WTC11 (cell line): Measurements from ENCODE around the gene HHEX. TPM values are rescaled to one million over a fixed set of nuclear protein-coding genes. Genes with fewer than 3 reads are reported as not detected.
"Not testable (repeated sequence)": the region's sequence is repeated elsewhere in the genome, so short reads cannot be mapped to it uniquely, and the experiment has no call there.

Source experiments
- ATAC-seq: fragments of 200-7000 bp; cut with Tn5 transposase; 2 replicates; pipeline ENCODE4 v1.10.0; 2021; ENCODE audit warnings: mild to moderate bottlenecking, moderate library complexity
- CTCF ChIA-PET: fragments of 300-600 bp; sonication (Branson Sonifier 250); formaldehyde crosslinking; loops from one replicate; lab custom pipeline; 2021; ENCODE audit warnings: antibody characterized with exemption; lab: Charles Lee
- POLR2A ChIA-PET: fragments of 350-600 bp; sonication (Branson Sonifier 250); formaldehyde crosslinking; loops from one replicate; lab custom pipeline; 2021; ENCODE audit warnings: antibody characterized with exemption; lab: Charles Lee
- DNase-seq: peaks from one replicate; pipeline ENCODE4 v3.0.0; 2021; ENCODE audit warnings: low spot score
- H3K27ac Mint-ChIP-seq: 2 replicates; pipeline ENCODE4 v1.8.0; 2021; ENCODE audit warnings: mixed read lengths
- H3K27me3 Mint-ChIP-seq: 2 replicates; pipeline ENCODE4 v1.8.0; 2021; ENCODE audit warnings: low read depth, mild to moderate bottlenecking, moderate library complexity, mixed read lengths
- H3K36me3 Mint-ChIP-seq: 2 replicates; pipeline ENCODE4 v1.8.0; 2021; ENCODE audit warnings: mixed read lengths
- H3K4me1 Mint-ChIP-seq: 2 replicates; pipeline ENCODE4 v1.8.0; 2022; ENCODE audit warnings: mixed read lengths
- H3K4me3 Mint-ChIP-seq: 2 replicates; pipeline ENCODE4 v1.8.0; 2021; ENCODE audit warnings: mild to moderate bottlenecking, moderate library complexity, mixed read lengths
- H3K9me3 Mint-ChIP-seq: 2 replicates; pipeline ENCODE4 v1.8.0; 2021; ENCODE audit warnings: mixed read lengths
- CREM ChIP-seq: sonication (generic); formaldehyde crosslinking; IDR thresholded peaks from 2 replicates; pipeline ENCODE4 v1.8.1; 2022; ENCODE audit warnings: mild to moderate bottlenecking, missing genetic modification reagents, moderate library complexity
- EMX1 ChIP-seq: fragments of 250-450 bp; sonication (Bioruptor Pico); IDR thresholded peaks from 2 replicates; pipeline ENCODE4 v1.8.0; 2021; ENCODE audit warnings: mild to moderate bottlenecking
- GABPB1 ChIP-seq: sonication (generic); formaldehyde crosslinking; IDR thresholded peaks from 2 replicates; pipeline ENCODE4 v1.8.1; 2023; ENCODE audit warnings: mild to moderate bottlenecking, missing genetic modification reagents
- GRHL2 ChIP-seq: fragments of 250-450 bp; sonication (Bioruptor Pico); IDR thresholded peaks from 2 replicates; pipeline ENCODE4 v1.8.0; 2022; ENCODE audit warnings: mild to moderate bottlenecking, moderate library complexity; ENCODE audit not compliant: insufficient replicate concordance, severe bottlenecking
- HMGA2 ChIP-seq: fragments of 250-450 bp; sonication (Bioruptor Pico); IDR thresholded peaks from 2 replicates; pipeline ENCODE4 v1.4.0; 2021; ENCODE audit warnings: mild to moderate bottlenecking, moderate library complexity
- NFYB ChIP-seq: sonication (generic); formaldehyde crosslinking; conservative IDR thresholded peaks from 2 replicates; pipeline ENCODE4 v1.8.0; 2022; ENCODE audit warnings: low read depth, missing genetic modification reagents
- NR2C2 ChIP-seq: sonication (generic); formaldehyde crosslinking; IDR thresholded peaks from 2 replicates; pipeline ENCODE4 v1.8.0; 2022; ENCODE audit warnings: mild to moderate bottlenecking, missing genetic modification reagents
- SOX15 ChIP-seq: fragments of 250-450 bp; sonication (Bioruptor Pico); IDR thresholded peaks from 2 replicates; pipeline ENCODE4 v1.9.0; 2021; ENCODE audit warnings: mild to moderate bottlenecking
- TCF7 ChIP-seq: sonication (generic); formaldehyde crosslinking; IDR thresholded peaks from 2 replicates; pipeline ENCODE4 v1.8.0; 2022; ENCODE audit warnings: mild to moderate bottlenecking, low read depth, missing genetic modification reagents, moderate library complexity
- TEAD1 ChIP-seq: sonication (generic); formaldehyde crosslinking; IDR thresholded peaks from 2 replicates; pipeline ENCODE4 v1.8.0; 2022; ENCODE audit warnings: mild to moderate bottlenecking, missing genetic modification reagents
- TEAD4 ChIP-seq: sonication (generic); formaldehyde crosslinking; IDR thresholded peaks from 2 replicates; pipeline ENCODE4 v1.8.0; 2022; ENCODE audit warnings: mild to moderate bottlenecking, missing genetic modification reagents
- TP53 ChIP-seq: sonication (generic); formaldehyde crosslinking; IDR thresholded peaks from 2 replicates; pipeline ENCODE4 v1.8.1; 2023; ENCODE audit warnings: mild to moderate bottlenecking, missing genetic modification reagents
- ZBTB21 ChIP-seq: sonication (generic); formaldehyde crosslinking; IDR thresholded peaks from 2 replicates; pipeline ENCODE4 v1.8.1; 2023; ENCODE audit warnings: mild to moderate bottlenecking, missing genetic modification reagents, borderline replicate concordance
- ZNF263 ChIP-seq: sonication (generic); formaldehyde crosslinking; IDR thresholded peaks from 2 replicates; pipeline ENCODE4 v1.8.1; 2022; ENCODE audit warnings: low read depth, mild to moderate bottlenecking, moderate library complexity, missing genetic modification reagents
- ZNF317 ChIP-seq: sonication (generic); formaldehyde crosslinking; IDR thresholded peaks from 2 replicates; pipeline ENCODE4 v1.8.1; 2023; ENCODE audit warnings: low read depth, mild to moderate bottlenecking, moderate library complexity, missing genetic modification reagents, borderline replicate concordance
- total RNA-seq: library from RNA; stranded (reverse); gene quantifications from 3 replicates; pipeline ENCODE4 v1.2.3, GENCODE V29; 2021
- TF ChIP-seq, protein P1 (sequence below): sonication (generic); formaldehyde crosslinking; IDR thresholded peaks from 2 replicates; pipeline ENCODE4 v1.8.0; 2022; ENCODE audit warnings: mild to moderate bottlenecking, missing genetic modification reagents
- TF ChIP-seq, protein P2 (sequence below): fragments of 250-450 bp; sonication (Bioruptor Pico); IDR thresholded peaks from 2 replicates; pipeline ENCODE4 v1.9.0; 2021; ENCODE audit warnings: mild to moderate bottlenecking, borderline replicate concordance
- TF ChIP-seq, protein P3 (sequence below): sonication (generic); formaldehyde crosslinking; conservative IDR thresholded peaks from 2 replicates; pipeline ENCODE4 v1.8.1; 2022; ENCODE audit warnings: mild to moderate bottlenecking, missing genetic modification reagents
- TF ChIP-seq, protein P4 (sequence below): fragments of 250-450 bp; sonication (Bioruptor Pico); IDR thresholded peaks from 2 replicates; pipeline ENCODE4 v1.9.0; 2021; ENCODE audit warnings: mild to moderate bottlenecking
- TF ChIP-seq, protein P5 (sequence below): fragments of 250-450 bp; sonication (Bioruptor Pico); IDR thresholded peaks from 2 replicates; pipeline ENCODE4 v1.8.0; 2021; ENCODE audit warnings: mild to moderate bottlenecking
- TF ChIP-seq, protein P6 (sequence below): sonication (generic); formaldehyde crosslinking; IDR thresholded peaks from 2 replicates; pipeline ENCODE4 v1.8.0; 2022; ENCODE audit warnings: mild to moderate bottlenecking, missing genetic modification reagents
- TF ChIP-seq, protein P7 (sequence below): sonication (generic); formaldehyde crosslinking; IDR thresholded peaks from 2 replicates; pipeline ENCODE4 v1.8.1; 2022; ENCODE audit warnings: low read depth, mild to moderate bottlenecking, moderate library complexity, missing genetic modification reagents, borderline replicate concordance
- TF ChIP-seq, protein P8 (sequence below): sonication (generic); formaldehyde crosslinking; IDR thresholded peaks from 2 replicates; pipeline ENCODE4 v1.8.0; 2022; ENCODE audit warnings: mild to moderate bottlenecking, missing genetic modification reagents

Gene HHEX
- total RNA-seq, 1 experiment from 2014 or later, result 4.5 TPM

DNA sequence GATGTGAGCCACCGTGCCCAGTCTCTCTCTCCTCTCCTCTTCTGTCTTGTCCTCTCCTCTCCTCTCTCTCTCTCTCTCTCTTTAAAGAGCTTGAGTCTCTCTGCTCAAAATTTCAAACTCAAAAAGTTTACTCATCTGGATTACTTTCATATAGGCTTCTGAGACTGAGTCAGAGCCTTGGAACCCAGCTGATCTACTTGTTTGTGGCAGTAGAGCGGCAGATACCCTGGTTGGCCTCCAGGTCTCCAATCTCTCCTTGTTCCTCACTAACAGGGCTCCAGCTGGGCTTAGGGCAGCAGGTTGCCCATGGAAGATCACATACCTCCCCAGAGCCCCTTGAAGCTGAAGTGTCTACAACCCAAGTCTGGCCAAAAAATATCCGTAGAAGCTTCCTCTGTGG, 51.0 kb downstream of the HHEX start (continued):
- TF ChIP-seq, protein P1, sequence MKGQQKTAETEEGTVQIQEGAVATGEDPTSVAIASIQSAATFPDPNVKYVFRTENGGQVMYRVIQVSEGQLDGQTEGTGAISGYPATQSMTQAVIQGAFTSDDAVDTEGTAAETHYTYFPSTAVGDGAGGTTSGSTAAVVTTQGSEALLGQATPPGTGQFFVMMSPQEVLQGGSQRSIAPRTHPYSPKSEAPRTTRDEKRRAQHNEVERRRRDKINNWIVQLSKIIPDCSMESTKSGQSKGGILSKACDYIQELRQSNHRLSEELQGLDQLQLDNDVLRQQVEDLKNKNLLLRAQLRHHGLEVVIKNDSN (CRISPR knock-in tag), result no peak
- no peak for TF ChIP-seq HMGA2 (CRISPR knock-in tag)
- TF ChIP-seq ZNF317 (CRISPR knock-in tag), result no peak
- no peak for TF ChIP-seq TCF7
- TF ChIP-seq, protein P2, sequence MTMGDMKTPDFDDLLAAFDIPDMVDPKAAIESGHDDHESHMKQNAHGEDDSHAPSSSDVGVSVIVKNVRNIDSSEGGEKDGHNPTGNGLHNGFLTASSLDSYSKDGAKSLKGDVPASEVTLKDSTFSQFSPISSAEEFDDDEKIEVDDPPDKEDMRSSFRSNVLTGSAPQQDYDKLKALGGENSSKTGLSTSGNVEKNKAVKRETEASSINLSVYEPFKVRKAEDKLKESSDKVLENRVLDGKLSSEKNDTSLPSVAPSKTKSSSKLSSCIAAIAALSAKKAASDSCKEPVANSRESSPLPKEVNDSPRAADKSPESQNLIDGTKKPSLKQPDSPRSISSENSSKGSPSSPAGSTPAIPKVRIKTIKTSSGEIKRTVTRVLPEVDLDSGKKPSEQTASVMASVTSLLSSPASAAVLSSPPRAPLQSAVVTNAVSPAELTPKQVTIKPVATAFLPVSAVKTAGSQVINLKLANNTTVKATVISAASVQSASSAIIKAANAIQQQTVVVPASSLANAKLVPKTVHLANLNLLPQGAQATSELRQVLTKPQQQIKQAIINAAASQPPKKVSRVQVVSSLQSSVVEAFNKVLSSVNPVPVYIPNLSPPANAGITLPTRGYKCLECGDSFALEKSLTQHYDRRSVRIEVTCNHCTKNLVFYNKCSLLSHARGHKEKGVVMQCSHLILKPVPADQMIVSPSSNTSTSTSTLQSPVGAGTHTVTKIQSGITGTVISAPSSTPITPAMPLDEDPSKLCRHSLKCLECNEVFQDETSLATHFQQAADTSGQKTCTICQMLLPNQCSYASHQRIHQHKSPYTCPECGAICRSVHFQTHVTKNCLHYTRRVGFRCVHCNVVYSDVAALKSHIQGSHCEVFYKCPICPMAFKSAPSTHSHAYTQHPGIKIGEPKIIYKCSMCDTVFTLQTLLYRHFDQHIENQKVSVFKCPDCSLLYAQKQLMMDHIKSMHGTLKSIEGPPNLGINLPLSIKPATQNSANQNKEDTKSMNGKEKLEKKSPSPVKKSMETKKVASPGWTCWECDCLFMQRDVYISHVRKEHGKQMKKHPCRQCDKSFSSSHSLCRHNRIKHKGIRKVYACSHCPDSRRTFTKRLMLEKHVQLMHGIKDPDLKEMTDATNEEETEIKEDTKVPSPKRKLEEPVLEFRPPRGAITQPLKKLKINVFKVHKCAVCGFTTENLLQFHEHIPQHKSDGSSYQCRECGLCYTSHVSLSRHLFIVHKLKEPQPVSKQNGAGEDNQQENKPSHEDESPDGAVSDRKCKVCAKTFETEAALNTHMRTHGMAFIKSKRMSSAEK, result no peak
- TF ChIP-seq ZBTB21 (CRISPR knock-in tag), result no peak
- no peak for TF ChIP-seq GABPB1 (CRISPR knock-in tag)
- TF ChIP-seq GRHL2 (CRISPR knock-in tag), result no peak
- TF ChIP-seq ZNF263, result no peak
- TF ChIP-seq NR2C2 (CRISPR knock-in tag), result no peak
- TF ChIP-seq, protein P3, sequence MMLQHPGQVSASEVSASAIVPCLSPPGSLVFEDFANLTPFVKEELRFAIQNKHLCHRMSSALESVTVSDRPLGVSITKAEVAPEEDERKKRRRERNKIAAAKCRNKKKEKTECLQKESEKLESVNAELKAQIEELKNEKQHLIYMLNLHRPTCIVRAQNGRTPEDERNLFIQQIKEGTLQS (CRISPR knock-in tag), result no peak
- TF ChIP-seq NFYB (CRISPR knock-in tag), result no peak
- TF ChIP-seq, protein P4, sequence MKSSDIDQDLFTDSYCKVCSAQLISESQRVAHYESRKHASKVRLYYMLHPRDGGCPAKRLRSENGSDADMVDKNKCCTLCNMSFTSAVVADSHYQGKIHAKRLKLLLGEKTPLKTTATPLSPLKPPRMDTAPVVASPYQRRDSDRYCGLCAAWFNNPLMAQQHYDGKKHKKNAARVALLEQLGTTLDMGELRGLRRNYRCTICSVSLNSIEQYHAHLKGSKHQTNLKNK (CRISPR knock-in tag), result no peak
- TF ChIP-seq, protein P5, sequence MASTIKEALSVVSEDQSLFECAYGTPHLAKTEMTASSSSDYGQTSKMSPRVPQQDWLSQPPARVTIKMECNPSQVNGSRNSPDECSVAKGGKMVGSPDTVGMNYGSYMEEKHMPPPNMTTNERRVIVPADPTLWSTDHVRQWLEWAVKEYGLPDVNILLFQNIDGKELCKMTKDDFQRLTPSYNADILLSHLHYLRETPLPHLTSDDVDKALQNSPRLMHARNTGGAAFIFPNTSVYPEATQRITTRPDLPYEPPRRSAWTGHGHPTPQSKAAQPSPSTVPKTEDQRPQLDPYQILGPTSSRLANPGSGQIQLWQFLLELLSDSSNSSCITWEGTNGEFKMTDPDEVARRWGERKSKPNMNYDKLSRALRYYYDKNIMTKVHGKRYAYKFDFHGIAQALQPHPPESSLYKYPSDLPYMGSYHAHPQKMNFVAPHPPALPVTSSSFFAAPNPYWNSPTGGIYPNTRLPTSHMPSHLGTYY, result no peak

DNA sequence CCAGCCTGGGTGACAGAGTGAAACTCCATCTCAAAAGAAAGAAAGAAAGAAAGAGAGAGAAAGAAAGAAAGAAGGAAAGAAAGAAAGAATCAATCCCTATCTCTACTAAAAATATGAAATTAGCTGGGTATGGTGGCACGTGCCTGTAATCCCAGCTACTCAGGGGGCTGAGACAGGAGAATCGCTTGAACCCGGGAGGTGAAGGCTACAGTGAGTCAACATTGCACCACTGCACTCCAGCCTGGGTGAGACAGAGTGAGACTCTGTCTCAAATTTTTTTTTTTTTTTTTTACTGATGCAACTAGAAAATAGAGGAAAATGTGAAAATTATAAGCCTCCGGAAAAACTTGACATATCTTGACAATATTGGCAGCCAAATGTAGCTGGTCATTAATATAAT, 52.0 kb downstream of the HHEX start:
- H3K9me3 Mint-ChIP-seq, H3K4me1 Mint-ChIP-seq, H3K36me3 Mint-ChIP-seq, DNase-seq, ATAC-seq, H3K27ac Mint-ChIP-seq, POLR2A ChIA-PET, CTCF ChIA-PET, H3K4me3 Mint-ChIP-seq, H3K27me3 Mint-ChIP-seq: not testable (repeated sequence)

DNA sequence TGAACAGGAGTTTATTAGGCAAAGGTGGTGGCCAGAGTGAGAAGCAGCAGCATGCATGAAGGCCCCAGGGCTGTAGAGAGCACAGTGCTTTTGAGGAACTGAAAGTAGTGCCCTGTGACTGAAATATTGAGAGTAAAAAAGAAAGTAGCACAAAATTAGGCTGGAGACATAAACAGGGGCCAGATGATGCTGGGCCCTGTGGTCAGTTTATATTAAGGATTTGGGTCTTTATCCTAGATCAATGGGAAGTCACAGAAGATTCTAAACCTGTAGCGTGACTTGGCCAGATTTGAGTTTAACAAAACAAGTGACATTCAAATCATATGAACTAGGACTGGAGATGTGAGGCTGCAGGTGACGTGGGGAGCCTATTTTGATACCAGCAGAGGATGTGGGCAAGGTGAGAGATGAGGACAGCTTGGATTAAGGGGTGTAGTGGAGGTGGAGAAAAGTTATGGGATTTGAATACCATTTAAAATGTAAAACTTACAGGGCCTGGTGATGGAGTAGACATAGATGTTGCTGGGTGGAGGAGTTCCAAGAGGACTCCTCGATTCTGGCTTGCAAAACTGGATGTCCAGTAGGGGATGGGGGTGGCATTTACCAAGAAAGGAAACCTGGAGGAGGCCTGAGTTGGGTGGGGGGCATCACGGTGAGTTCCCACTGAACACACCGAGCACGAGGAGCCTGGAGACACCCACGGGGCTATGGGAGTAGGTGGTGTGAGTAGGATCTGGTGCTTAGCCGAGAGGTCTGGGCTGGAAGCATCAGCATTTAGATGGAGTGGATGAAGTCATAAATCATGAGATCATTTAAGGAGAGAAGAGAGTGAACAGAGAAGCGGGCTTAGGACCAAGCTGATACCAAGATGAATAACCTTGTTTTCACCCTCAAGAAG, 52.8 kb downstream of the HHEX start:
- Mint-ChIP-seq H3K4me1 (no peaks in the 10 kb centered on the region), H3K4me3 (no peak overlapping the region), H3K27me3 (peaks cover 7% of the 10 kb centered on the region; the same call in 1 of the 2 replicates), H3K36me3 (no peaks in the 10 kb centered on the region), H3K9me3 (no peaks in the 10 kb centered on the region), H3K27ac (no peak overlapping the region)
- POLR2A ChIA-PET, result no interaction called here
- no peak for DNase-seq
- TF ChIP-seq TEAD1 (CRISPR knock-in tag) (no peak), TEAD4 (CRISPR knock-in tag) (no peak), TP53 (CRISPR knock-in tag) (no peak), EMX1 (CRISPR knock-in tag) (no peak), CREM (CRISPR knock-in tag) (no peak), SOX15 (CRISPR knock-in tag) (no peak)
- TF ChIP-seq, protein P4 (CRISPR knock-in tag), result no peak
- TF ChIP-seq, protein P6, sequence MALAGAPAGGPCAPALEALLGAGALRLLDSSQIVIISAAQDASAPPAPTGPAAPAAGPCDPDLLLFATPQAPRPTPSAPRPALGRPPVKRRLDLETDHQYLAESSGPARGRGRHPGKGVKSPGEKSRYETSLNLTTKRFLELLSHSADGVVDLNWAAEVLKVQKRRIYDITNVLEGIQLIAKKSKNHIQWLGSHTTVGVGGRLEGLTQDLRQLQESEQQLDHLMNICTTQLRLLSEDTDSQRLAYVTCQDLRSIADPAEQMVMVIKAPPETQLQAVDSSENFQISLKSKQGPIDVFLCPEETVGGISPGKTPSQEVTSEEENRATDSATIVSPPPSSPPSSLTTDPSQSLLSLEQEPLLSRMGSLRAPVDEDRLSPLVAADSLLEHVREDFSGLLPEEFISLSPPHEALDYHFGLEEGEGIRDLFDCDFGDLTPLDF, result no peak
- TF ChIP-seq, protein P7, sequence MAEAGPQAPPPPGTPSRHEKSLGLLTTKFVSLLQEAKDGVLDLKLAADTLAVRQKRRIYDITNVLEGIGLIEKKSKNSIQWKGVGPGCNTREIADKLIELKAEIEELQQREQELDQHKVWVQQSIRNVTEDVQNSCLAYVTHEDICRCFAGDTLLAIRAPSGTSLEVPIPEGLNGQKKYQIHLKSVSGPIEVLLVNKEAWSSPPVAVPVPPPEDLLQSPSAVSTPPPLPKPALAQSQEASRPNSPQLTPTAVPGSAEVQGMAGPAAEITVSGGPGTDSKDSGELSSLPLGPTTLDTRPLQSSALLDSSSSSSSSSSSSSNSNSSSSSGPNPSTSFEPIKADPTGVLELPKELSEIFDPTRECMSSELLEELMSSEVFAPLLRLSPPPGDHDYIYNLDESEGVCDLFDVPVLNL (CRISPR knock-in tag), result no peak
- TF ChIP-seq, protein P8, sequence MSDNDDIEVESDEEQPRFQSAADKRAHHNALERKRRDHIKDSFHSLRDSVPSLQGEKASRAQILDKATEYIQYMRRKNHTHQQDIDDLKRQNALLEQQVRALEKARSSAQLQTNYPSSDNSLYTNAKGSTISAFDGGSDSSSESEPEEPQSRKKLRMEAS, result no peak
- ATAC-seq, result no peak
- CTCF ChIA-PET, result interaction anchor here (0.6 kb wide), 1 partner anchor 793 kb away, joined by 5 read pairs; no protein-coding TSS in a partner anchor
